Measurements from ENCODE around the gene NAA20. TPM values are rescaled to one million over a fixed set of nuclear protein-coding genes. Genes with fewer than 3 reads are reported as not detected.
A peak's percentile ranks its signal among the peaks of the same experiment; 100 is the strongest.

The NAA20 gene
- total RNA-seq, 2 experiments from 2014 or later, result 18.8 to 18.9 TPM

DNA sequence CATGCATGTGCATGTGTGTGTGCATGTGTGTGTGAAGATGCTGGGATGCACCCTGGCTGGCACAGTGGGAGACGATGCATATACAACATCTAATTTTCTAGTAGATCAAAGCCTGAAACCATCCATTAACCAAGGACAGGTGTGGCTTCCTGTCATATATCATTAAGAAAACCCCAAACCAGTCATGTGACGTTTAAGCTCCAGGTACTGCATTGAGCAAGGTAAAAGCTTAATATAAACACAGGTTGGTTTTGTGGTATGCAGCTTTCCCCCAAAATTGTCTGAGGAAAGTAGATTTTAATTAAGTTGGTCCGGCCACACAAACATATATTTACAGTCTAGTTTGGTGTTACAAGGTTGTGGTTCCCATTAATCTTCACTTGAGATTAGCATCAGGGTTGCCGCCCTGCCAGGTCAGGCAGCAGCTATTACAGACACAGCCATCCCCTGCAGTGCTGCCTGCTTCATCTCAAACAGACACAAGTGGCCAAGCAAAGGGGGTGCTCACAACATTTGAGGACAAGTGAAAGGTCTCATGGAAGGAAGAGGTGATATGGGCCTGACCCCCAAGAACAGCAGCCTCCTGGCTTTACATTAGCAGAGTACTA, 48.6 kb upstream of the NAA20 start:
- ATAC-seq (ENCODE audit: poor library complexity), result peak; percentile 71
- no peaks in the 10 kb centered on the region for H3K9me3 Mint-ChIP-seq
- no peaks in the 10 kb centered on the region for H3K36me3 ChIP-seq (ENCODE audit: insufficient read depth, low read length)
- no peak overlapping the region for H3K27ac ChIP-seq (ENCODE audit: low read depth in 1 of 2, low read length in 2 of 2)
- DNase-seq, result peak in 4 of 14 experiments; percentile 7 to 69 (median 42)
- H3K27me3 Mint-ChIP-seq, result peaks cover 4% of the 10 kb centered on the region
- POLR2A ChIA-PET, result interaction anchor here (0.9 to 1.7 kb wide), 3 partner anchors 8 to 48 kb away, joined by 3 to 4 read pairs (median 3); partner anchors contain the start of gene NAA20
- H3K4me3 Mint-ChIP-seq, result peak overlapping the region; percentile 9
- no peaks in the 10 kb centered on the region for H3K27me3 ChIP-seq (ENCODE audit: control insufficient read depth in 1 of 2, insufficient read depth in 2 of 2, low read length in 2 of 2)
- peaks cover 24% of the 10 kb centered on the region for H3K4me1 Mint-ChIP-seq (ENCODE audit: low read depth)
- H3K4me3 ChIP-seq (ENCODE audit: low read length), result no peak overlapping the region
- CTCF ChIA-PET, result interaction anchor here (1.0 kb wide), 1 partner anchor 8 kb away, joined by 3 read pairs; no protein-coding TSS in a partner anchor
- H3K4me1 ChIP-seq (ENCODE audit: insufficient read depth, low read length), result peaks cover 28% of the 10 kb centered on the region
- H3K36me3 Mint-ChIP-seq (ENCODE audit: low read depth), result no peaks in the 10 kb centered on the region
- H3K27ac Mint-ChIP-seq, result peak overlapping the region; percentile 21
- TF ChIP-seq, protein P1, sequence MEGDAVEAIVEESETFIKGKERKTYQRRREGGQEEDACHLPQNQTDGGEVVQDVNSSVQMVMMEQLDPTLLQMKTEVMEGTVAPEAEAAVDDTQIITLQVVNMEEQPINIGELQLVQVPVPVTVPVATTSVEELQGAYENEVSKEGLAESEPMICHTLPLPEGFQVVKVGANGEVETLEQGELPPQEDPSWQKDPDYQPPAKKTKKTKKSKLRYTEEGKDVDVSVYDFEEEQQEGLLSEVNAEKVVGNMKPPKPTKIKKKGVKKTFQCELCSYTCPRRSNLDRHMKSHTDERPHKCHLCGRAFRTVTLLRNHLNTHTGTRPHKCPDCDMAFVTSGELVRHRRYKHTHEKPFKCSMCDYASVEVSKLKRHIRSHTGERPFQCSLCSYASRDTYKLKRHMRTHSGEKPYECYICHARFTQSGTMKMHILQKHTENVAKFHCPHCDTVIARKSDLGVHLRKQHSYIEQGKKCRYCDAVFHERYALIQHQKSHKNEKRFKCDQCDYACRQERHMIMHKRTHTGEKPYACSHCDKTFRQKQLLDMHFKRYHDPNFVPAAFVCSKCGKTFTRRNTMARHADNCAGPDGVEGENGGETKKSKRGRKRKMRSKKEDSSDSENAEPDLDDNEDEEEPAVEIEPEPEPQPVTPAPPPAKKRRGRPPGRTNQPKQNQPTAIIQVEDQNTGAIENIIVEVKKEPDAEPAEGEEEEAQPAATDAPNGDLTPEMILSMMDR (IDR thresholded peaks at IDR 0.05), result no peak
- intact Hi-C loops (cut with DNase I, micrococcal nuclease), result no loop called here
- H3K9me3 ChIP-seq (ENCODE audit: control insufficient read depth in 1 of 2, insufficient read depth in 1 of 2, low read length in 2 of 2), result no peaks in the 10 kb centered on the region

DNA sequence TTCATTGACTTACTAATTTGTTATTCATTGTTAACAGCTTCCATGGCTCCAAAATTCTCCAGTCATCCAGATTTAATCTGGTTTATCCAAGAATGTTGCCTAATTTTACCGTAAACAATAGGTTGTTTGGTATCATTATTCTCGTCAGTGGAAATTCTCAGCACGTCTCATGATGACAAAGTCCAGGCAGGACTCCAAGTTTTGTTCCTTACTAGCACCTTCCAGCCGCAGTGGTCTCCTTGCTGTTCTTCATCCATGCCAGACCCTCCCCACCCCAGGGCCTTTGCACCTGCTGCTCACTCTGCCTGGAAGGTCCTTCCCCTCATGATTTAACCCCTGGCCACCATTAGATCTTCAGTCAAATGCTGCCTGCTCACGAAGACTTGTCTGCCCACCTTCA, 48.1 kb upstream of the NAA20 start:
- no peak for ATAC-seq (ENCODE audit: poor library complexity)
- no peaks in the 10 kb centered on the region for H3K36me3 ChIP-seq (ENCODE audit: insufficient read depth, low read length)
- Mint-ChIP-seq H3K27ac (peak overlapping the region; percentile 21), H3K27me3 (peaks cover 4% of the 10 kb centered on the region), H3K4me3 (no peak overlapping the region), H3K4me1 (ENCODE audit: low read depth) (peaks cover 24% of the 10 kb centered on the region), H3K9me3 (no peaks in the 10 kb centered on the region), H3K36me3 (ENCODE audit: low read depth) (no peaks in the 10 kb centered on the region)
- peaks cover 32% of the 10 kb centered on the region for H3K4me1 ChIP-seq (ENCODE audit: insufficient read depth, low read length)
- H3K27ac ChIP-seq (ENCODE audit: low read depth in 1 of 2, low read length in 2 of 2), result no peak overlapping the region
- no peaks in the 10 kb centered on the region for H3K27me3 ChIP-seq (ENCODE audit: control insufficient read depth in 1 of 2, insufficient read depth in 2 of 2, low read length in 2 of 2)
- no peak overlapping the region for H3K4me3 ChIP-seq (ENCODE audit: low read length)
- TF ChIP-seq, protein P1 (IDR thresholded peaks at IDR 0.05), result no peak
- no peak for DNase-seq
- CTCF ChIA-PET, result no interaction called here
- intact Hi-C loops (cut with DNase I, micrococcal nuclease), result no loop called here
- POLR2A ChIA-PET, result interaction anchor here (0.9 to 1.7 kb wide), 3 partner anchors 8 to 48 kb away, joined by 3 to 4 read pairs (median 3); partner anchors contain the start of gene NAA20
- no peaks in the 10 kb centered on the region for H3K9me3 ChIP-seq (ENCODE audit: control insufficient read depth in 1 of 2, insufficient read depth in 1 of 2, low read length in 2 of 2)

DNA sequence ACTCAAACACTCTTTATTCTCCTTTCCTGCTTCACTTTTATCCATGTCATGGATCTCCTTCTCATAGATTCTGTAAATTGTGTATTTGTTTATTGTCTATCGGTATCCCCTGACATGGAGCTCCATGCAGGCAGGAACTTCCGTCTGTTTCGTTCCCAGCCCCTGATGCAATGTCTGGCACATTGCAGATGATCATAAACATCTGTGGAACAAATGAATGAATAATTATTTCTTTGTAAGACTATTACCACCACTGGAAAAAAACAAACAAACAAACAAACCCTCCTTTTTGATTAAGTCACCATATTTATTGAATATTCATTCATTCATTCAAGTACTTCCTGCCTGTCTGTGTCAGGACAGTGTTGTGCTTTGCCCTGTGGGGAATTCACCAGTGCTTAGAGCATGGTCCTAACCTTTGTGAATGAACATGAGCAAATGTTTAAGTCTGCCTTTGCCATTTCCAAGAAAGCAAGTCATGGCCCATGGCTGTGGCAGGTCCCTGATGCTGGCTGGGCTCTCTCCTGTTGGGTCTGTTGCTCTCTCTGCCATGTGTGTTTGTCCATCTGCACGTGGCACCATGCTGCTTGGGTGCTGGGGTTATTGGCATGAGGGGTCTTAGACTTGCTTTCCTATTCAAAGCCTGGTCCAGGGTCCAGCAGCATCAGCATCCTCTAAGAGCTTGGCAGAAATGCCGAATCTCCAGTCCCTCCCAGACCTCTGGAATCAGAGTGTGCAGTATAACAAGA, 47.5 kb upstream of the NAA20 start:
- Histone ChIP-seq H3K36me3 (ENCODE audit: insufficient read depth, low read length) (no peaks in the 10 kb centered on the region), H3K27ac (ENCODE audit: low read depth in 1 of 2, low read length in 2 of 2) (no peak overlapping the region), H3K4me1 (ENCODE audit: insufficient read depth, low read length) (peaks cover 33% of the 10 kb centered on the region), H3K4me3 (ENCODE audit: low read length) (no peak overlapping the region), H3K27me3 (ENCODE audit: control insufficient read depth in 1 of 2, insufficient read depth in 2 of 2, low read length in 2 of 2) (no peaks in the 10 kb centered on the region), H3K9me3 (ENCODE audit: control insufficient read depth in 1 of 2, insufficient read depth in 1 of 2, low read length in 2 of 2) (no peaks in the 10 kb centered on the region)
- H3K4me3 Mint-ChIP-seq, result no peak overlapping the region
- ATAC-seq (ENCODE audit: poor library complexity), result no peak
- H3K27me3 Mint-ChIP-seq, result peaks cover 4% of the 10 kb centered on the region
- TF ChIP-seq, protein P1 (IDR thresholded peaks at IDR 0.05), result no peak
- peaks cover 24% of the 10 kb centered on the region for H3K4me1 Mint-ChIP-seq (ENCODE audit: low read depth)
- CTCF ChIA-PET, result no interaction called here
- no peaks in the 10 kb centered on the region for H3K9me3 Mint-ChIP-seq
- H3K27ac Mint-ChIP-seq, result peak overlapping the region; percentile 21
- POLR2A ChIA-PET, result interaction anchor here (1.7 kb wide), 1 partner anchor 47 kb away, joined by 4 read pairs; the partner anchor contains the start of gene NAA20
- DNase-seq, result no peak
- intact Hi-C loops (cut with DNase I, micrococcal nuclease), result no loop called here
- no peaks in the 10 kb centered on the region for H3K36me3 Mint-ChIP-seq (ENCODE audit: low read depth)
